ENCODE results near the gene NAT14. TPM values are rescaled to one million over a fixed set of nuclear protein-coding genes. Genes with fewer than 3 reads are reported as not detected.
"Not testable (repeated sequence)": the region's sequence is repeated elsewhere in the genome, so short reads cannot be mapped to it uniquely, and the experiment has no call there.

Gene NAT14
- polyA plus RNA-seq, 1 donor from 2014 or later = 129 TPM

DNA sequence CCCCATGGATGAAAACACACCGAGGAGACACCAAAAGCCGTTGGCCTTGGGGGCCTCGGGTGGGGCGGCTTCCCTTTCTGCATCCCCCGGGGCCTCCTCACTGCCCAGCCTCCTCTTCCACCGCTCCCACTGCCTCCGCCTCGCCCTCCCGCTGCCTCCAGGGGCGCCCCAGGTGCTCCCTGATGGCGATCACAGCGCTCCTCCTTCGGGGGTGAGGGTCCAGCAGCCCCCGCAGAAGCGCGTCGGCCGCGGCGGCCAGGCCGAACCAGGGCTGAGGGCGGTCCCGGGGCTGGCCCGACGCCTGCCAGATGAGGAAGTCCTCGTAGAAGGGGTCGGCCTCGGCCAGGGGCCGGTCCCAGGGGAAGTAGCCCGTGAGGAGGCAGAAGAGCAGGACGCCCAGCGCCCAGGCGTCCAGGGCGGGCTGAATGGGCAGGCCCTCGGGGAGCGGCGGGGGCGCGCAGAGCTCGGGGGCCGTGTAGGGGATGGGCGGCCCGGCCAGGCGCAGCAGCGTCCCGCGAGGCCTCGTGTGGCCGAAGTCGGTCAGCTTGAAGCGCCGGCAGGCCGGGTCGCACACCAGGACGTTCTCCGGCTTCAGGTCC lies 44.7 kb downstream of the NAT14 start:
- H3K4me3 ChIP-seq (ENCODE audit: low read length) = no peak overlapping the region
- TF ChIP-seq EP300 (conservative IDR thresholded peaks at IDR 0.05; ENCODE audit: poor library complexity, severe bottlenecking) = no peak
- TF ChIP-seq EZH2 (IDR thresholded peaks at IDR 0.05; ENCODE audit: borderline replicate concordance, insufficient read depth, low read length, poor library complexity, severe bottlenecking) = no peak
- no peak for TF ChIP-seq TAF1 (IDR thresholded peaks at IDR 0.05; ENCODE audit: low read depth)
- no peak for TF ChIP-seq CTCF (IDR thresholded peaks at IDR 0.05; ENCODE audit: poor library complexity, severe bottlenecking)
- TF ChIP-seq SMC3 (conservative IDR thresholded peaks at IDR 0.05; ENCODE audit: poor library complexity) = no peak
- TF ChIP-seq MXI1 (conservative IDR thresholded peaks at IDR 0.05; ENCODE audit: poor library complexity, severe bottlenecking) = no peak
- TF ChIP-seq POLR2AphosphoS5 (IDR thresholded peaks at IDR 0.05) = no peak
- no peak for TF ChIP-seq RAD21 (conservative IDR thresholded peaks at IDR 0.05)
- TF ChIP-seq, protein P1, sequence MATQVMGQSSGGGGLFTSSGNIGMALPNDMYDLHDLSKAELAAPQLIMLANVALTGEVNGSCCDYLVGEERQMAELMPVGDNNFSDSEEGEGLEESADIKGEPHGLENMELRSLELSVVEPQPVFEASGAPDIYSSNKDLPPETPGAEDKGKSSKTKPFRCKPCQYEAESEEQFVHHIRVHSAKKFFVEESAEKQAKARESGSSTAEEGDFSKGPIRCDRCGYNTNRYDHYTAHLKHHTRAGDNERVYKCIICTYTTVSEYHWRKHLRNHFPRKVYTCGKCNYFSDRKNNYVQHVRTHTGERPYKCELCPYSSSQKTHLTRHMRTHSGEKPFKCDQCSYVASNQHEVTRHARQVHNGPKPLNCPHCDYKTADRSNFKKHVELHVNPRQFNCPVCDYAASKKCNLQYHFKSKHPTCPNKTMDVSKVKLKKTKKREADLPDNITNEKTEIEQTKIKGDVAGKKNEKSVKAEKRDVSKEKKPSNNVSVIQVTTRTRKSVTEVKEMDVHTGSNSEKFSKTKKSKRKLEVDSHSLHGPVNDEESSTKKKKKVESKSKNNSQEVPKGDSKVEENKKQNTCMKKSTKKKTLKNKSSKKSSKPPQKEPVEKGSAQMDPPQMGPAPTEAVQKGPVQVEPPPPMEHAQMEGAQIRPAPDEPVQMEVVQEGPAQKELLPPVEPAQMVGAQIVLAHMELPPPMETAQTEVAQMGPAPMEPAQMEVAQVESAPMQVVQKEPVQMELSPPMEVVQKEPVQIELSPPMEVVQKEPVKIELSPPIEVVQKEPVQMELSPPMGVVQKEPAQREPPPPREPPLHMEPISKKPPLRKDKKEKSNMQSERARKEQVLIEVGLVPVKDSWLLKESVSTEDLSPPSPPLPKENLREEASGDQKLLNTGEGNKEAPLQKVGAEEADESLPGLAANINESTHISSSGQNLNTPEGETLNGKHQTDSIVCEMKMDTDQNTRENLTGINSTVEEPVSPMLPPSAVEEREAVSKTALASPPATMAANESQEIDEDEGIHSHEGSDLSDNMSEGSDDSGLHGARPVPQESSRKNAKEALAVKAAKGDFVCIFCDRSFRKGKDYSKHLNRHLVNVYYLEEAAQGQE (IDR thresholded peaks at IDR 0.05; ENCODE audit: borderline replicate concordance) = no peak
- H3K27me3 ChIP-seq (ENCODE audit: insufficient read depth, low read depth, low read length) = no peaks in the 10 kb centered on the region
- no peaks in the 10 kb centered on the region for H3K9me3 ChIP-seq (ENCODE audit: low read length)
- H4K20me1 ChIP-seq (ENCODE audit: insufficient read depth) = no peaks in the 10 kb centered on the region
- H3F3A ChIP-seq (ENCODE audit: insufficient read depth, low read length, poor library complexity, severe bottlenecking) = no peaks in the 10 kb centered on the region
- no peak overlapping the region for H3K27ac ChIP-seq (ENCODE audit: low read length)
- no peak overlapping the region for H2AFZ ChIP-seq (ENCODE audit: low read depth, low read length)
- no peaks in the 10 kb centered on the region for H3K36me3 ChIP-seq (ENCODE audit: insufficient read depth, low read length)
- no peak overlapping the region for H3K4me2 ChIP-seq (ENCODE audit: low read length)
- no peaks in the 10 kb centered on the region for H3K79me2 ChIP-seq (replicated peaks; ENCODE audit: insufficient read depth, low read length)
- no peak overlapping the region for H3K9ac ChIP-seq (ENCODE audit: low read length)
- H3K9me2 ChIP-seq (ENCODE audit: insufficient read depth, low read length) = no peaks in the 10 kb centered on the region

GRCh38 chr19:55530996-55531395 lies 46.0 kb downstream of the NAT14 start:
- no peaks in the 10 kb centered on the region for H3K9me3 ChIP-seq (ENCODE audit: low read length)
- H3K79me2 ChIP-seq (replicated peaks; ENCODE audit: insufficient read depth, low read length) = no peaks in the 10 kb centered on the region
- H3K4me3 ChIP-seq (ENCODE audit: low read length) = no peak overlapping the region
- TF ChIP-seq EP300 (conservative IDR thresholded peaks at IDR 0.05; ENCODE audit: poor library complexity, severe bottlenecking) (no peak), MXI1 (conservative IDR thresholded peaks at IDR 0.05; ENCODE audit: poor library complexity, severe bottlenecking) (no peak), POLR2AphosphoS5 (IDR thresholded peaks at IDR 0.05) (no peak), EZH2 (IDR thresholded peaks at IDR 0.05; ENCODE audit: borderline replicate concordance, insufficient read depth, low read length, poor library complexity, severe bottlenecking) (no peak), SMC3 (conservative IDR thresholded peaks at IDR 0.05; ENCODE audit: poor library complexity) (no peak), TAF1 (IDR thresholded peaks at IDR 0.05; ENCODE audit: low read depth) (no peak), CTCF (IDR thresholded peaks at IDR 0.05; ENCODE audit: poor library complexity, severe bottlenecking) (no peak)
- no peaks in the 10 kb centered on the region for H3K9me2 ChIP-seq (ENCODE audit: insufficient read depth, low read length)
- H3K27me3 ChIP-seq (ENCODE audit: insufficient read depth, low read depth, low read length) = no peaks in the 10 kb centered on the region
- no peaks in the 10 kb centered on the region for H4K20me1 ChIP-seq (ENCODE audit: insufficient read depth)
- no peak overlapping the region for H3K27ac ChIP-seq (ENCODE audit: low read length)
- H3K9ac ChIP-seq (ENCODE audit: low read length) = no peak overlapping the region
- H3F3A ChIP-seq (ENCODE audit: insufficient read depth, low read length, poor library complexity, severe bottlenecking) = no peaks in the 10 kb centered on the region
- no peaks in the 10 kb centered on the region for H3K36me3 ChIP-seq (ENCODE audit: insufficient read depth, low read length)
- no peak overlapping the region for H2AFZ ChIP-seq (ENCODE audit: low read depth, low read length)
- no peak overlapping the region for H3K4me2 ChIP-seq (ENCODE audit: low read length)

DNA sequence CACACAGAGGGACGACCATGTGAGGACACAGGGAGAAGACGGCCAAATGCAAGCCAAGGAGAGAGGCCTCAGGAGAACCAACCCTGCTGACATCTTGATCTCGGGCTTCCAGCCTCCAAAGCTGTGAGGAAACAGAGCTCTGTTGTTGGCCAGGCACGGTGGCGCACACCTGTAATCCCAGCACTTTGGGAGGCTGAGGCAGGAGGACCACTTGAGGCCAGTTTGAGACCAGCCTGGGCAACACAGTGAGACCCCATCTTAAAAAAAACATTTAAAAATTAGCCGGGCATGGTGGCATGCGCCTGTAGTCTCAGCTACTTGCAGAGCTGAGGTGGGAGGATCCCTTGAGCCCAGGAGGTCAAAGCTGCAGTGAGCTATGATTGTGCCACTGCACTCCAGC lies 49.3 kb downstream of the NAT14 start:
- H3F3A ChIP-seq (ENCODE audit: insufficient read depth, low read length, poor library complexity, severe bottlenecking) = not testable (repeated sequence)

More for the DNA sequence above, 49.3 kb downstream of the NAT14 start:
- H3K4me2 ChIP-seq (ENCODE audit: low read length); H3K27ac ChIP-seq (ENCODE audit: low read length); H3K9ac ChIP-seq (ENCODE audit: low read length); H3K79me2 ChIP-seq (replicated peaks; ENCODE audit: insufficient read depth, low read length); H3K9me3 ChIP-seq (ENCODE audit: low read length); H3K36me3 ChIP-seq (ENCODE audit: insufficient read depth, low read length); H3K4me3 ChIP-seq (ENCODE audit: low read length); H2AFZ ChIP-seq (ENCODE audit: low read depth, low read length); H3K9me2 ChIP-seq (ENCODE audit: insufficient read depth, low read length); H3K27me3 ChIP-seq (ENCODE audit: insufficient read depth, low read depth, low read length); H4K20me1 ChIP-seq (ENCODE audit: insufficient read depth): not testable (repeated sequence)

Measured in neural cell (in vitro differentiated cells).